Activated naive CD4-positive, alpha-beta T cell (primary cell): ENCODE measurements around the gene CHMP4A.
A peak's percentile ranks its signal among the peaks of the same experiment; 100 is the strongest.
"Not testable (repeated sequence)": the region's sequence is repeated elsewhere in the genome, so short reads cannot be mapped to it uniquely, and the experiment has no call there.

ENCODE experiments used
- DNase-seq, 4 experiments: peaks; one replicate each; lab custom pipeline; 2025; lab: John Stamatoyannopoulos, UW

Gene CHMP4A

GRCh38 chr14:24247422-24247821, 34.1 kb upstream of the CHMP4A start:
- no peak for DNase-seq

DNA sequence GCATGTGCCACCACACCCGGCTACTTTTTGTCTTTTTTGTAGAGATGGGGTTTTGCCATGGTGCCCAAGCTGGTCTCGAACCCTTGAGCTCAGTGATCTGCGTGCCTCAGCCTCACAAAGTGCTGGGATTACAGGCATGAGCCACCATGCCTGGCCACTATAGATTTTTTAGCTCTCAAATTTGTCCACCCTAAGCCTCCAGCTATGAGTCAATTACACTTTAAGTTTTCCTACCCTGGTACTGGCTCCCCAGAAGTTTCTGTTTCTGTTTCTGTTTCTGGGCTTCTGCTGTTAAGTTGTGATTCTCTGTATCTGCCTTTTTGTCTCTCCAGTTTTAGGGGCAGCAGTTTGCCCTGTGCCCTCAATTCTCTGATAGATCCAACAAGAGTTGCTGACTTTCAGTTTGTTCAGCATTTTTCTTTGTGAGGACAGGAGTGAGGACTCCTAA, 33.5 kb upstream of the CHMP4A start:
- DNase-seq: no peak

- not testable (repeated sequence) for DNase-seq
Measured at GRCh38 chr14:24245350-24245749, 32.1 kb upstream of the CHMP4A start.

- DNase-seq: no peak
Measured at GRCh38 chr14:24243336-24243836, 30.1 kb upstream of the CHMP4A start.

DNA sequence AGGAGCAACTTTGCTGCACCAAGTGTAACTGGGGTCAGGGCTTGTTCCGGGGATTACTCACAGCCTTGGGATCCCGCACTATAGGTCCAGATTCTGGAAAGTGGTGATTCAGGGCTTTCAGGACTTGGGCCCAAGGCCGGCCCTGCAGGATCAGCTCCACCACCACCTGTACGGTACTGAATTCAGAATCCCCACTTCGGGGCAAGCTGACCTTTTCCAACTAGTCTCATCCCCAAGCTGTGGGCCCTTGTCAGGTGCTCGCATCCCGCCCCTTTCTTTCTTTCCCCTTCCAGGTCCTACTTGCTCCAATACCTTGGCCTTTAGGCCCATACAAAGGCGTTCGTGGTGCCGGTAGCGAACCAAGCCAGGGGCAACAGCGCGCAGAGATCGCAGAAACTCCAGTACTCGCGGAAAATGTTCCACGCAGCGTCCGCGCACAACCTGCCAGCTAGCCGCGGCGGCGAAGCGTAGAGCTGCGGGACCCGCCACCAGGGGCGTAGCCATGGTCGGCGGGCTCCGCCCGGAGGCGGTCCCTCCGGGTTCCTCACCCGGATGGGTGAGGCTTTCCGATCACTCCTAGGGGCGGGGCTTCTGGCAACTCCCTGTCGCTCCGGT, 28.6 kb upstream of the CHMP4A start:
- peak; percentile 92 to 97 (median 93) for DNase-seq

GRCh38 chr14:24240110-24240918, 27.0 kb upstream of the CHMP4A start:
- no peak for DNase-seq

DNA sequence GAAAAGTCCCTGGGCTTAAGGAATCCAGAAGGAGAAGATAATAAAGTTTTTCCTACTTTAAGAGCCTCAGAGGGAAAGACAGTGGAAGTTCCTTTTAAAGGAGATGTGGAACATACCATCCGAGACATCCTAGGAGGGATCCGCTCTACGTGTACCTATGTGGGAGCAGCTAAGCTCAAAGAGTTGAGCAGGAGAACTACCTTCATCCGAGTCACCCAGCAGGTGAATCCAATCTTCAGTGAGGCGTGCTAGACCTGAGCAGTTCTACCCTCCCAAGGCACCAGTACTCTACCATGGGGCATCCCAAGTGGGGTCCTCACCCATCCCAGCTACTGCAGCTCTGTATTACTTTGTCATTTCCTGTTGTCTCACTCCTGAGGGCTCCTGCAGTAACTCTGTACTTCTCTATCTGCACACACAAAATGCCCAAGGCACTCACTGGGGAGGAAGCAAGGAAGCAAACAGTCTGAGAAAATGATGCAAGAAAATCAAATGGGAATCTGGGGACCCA, 25.3 kb upstream of the CHMP4A start:
- DNase-seq: no peak

GRCh38 chr14:24238123-24238522, 24.8 kb upstream of the CHMP4A start:
- no peak for DNase-seq

DNA sequence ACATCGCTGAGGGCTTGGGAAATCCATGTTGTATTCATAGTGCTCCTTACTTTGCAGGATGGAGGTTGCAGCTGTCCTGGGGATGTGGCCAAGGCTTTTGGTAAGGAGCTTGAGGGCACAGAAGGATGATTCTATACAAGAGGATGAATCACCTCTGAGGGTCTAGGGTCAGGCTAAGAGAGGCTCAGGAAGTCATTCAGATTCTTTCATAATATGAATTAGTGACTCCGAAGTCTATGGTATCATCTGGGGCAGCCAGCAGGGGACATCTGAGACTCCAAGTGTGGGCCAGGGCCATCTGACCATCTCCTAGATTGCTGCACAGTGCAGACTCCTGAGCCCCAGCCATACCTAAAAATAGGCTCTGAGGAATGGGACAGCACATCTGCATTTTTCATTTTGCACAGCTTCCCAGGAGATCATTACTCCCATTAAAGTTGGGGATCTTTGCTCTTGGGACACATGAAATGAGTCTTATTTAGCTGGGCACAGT, 24.2 kb upstream of the CHMP4A start:
- DNase-seq: no peak

GRCh38 chr14:24236689-24237462, 23.6 kb upstream of the CHMP4A start:
- no peak for DNase-seq

GRCh38 chr14:24235804-24236688, 22.8 kb upstream of the CHMP4A start:
- no peak for DNase-seq

DNA sequence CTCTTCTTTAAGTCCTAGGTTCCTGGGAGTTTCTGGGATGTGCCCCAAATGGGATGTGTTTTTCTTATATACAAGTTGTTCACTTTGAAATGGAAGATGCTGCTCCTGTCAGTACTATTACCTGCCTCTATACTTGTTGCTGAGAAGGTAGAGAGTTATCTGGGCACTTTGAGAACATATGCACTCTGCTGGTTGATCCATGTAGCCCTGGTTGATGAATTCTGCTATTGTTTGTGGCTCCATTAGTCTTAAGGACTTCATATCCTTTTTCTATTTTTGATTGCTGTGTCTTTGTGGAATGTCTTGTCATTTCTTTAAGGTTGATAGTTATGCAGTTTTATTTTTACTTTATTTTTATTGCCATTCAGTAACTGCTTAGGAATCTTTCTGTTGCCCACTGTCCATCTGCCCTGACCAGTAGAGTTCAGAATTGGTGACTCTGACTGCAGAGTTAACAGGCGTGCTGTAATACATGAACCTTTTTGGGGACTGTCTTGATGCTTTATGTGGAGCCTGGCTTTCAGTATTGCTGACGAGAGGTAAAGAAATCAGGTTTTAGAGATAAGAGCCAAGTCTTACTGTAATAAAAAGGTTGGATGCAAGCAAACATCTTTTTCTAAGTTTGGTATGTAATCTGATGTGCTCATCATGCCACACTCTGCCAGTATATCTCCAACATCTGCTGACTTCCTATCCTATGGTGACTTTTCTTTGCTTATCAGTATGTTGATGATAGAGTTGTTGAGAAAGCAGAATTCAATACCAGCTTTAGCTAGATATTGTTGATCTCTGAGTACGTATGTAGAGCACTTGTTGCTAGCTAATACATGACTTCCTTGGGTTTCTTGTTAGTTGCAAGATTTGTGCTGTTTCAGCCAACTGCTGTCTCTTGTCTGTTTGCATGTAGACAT, 21.1 kb upstream of the CHMP4A start:
- DNase-seq: no peak

DNA sequence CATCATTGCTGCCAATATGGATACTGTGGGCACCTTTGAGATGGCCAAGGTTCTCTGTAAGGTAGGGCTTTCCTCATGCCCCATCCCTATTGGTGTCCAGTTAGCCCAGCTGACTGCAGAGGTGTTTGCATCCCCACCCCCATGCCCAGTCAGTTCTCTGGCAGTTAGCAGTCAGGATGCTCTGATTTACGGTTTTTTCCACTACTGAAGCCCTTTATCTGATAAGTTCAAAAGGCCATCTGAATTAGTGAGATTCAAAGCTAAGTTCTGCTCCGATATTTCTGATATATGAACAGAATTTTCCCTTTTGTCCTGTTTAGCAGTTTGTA, 20.2 kb upstream of the CHMP4A start:
- DNase-seq: no peak

GRCh38 chr14:24232645-24233537, 19.6 kb upstream of the CHMP4A start, which contains the start of gene GMPR2:
GMPR2 (plus strand) TSS chr14:24232929; CDS start chr14:24233254, 325 bp downstream.
- DNase-seq: peak in 1 of 4 experiments; percentile 26

DNA sequence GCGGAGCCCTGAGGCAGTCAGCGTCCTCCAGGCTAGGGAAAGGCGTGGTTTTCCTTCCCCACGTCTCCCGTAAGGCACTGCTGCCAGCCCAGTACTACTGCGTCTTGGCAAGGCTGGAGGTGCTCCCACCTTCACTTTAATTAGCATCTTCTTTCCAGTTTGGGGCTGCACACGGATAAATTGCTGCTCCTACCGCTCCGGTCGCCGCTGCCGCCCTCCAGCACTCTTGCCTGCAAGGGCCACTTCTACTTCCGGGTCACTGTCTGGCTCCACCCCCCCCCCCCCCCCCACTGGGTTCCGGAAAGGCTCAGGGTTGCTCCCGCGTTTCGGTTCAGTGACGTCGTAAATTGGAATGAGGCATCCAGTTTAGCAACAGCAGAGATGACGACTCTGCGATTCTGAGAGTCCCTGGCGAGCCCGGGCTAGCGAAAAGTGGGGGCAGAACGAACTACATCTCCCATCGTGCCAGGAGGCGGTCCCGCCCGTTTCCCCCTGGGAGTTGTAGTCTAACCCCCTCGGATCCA, 18.9 kb upstream of the CHMP4A start, which contains the start of gene NEDD8:
NEDD8 (minus strand) TSS at position 247 of the 524 bp plus-strand sequence; CDS start at position 147, 100 bp downstream.
- DNase-seq: peak; percentile 76 to 94 (median 79)

DNA sequence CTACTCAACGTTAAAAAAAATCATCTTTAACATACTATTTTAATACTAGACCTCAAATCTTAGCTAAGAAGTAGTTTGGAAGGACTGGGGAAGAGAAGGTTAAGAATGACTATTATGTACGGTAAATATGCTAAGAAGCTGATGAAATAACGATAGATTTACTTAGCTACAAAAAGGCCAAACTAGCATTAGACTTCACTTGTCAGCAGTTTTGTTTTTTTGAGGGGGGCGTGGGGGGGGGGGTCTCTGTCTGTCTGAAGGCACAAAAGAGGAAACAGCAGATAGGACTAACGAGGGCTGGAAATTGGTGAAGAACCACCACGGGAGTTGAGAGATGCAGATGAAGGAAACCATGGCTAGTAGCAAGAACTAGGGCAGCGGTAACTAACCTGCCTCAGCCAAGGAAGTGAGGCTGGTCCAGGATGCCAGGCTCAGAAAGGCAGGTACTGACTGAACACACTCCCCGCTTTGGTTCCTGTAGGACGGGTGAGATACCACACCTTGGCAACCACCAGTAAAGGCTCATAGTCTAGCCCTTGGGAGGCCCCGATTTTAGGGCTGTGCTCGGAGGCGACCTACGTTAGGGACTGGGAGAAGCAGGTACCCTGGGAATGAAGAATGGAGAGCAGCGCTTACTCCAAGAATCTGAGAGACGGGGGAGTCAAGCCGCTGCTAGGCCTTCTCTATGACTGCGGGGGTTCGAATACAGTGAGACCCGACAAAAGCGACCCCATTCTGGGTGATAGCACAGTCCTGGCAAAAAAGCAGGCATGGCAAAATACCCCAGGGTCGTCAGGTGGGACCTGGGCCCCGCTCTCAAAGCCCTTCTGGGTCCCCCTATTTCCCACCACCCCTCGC, 18.2 kb upstream of the CHMP4A start:
- no peak for DNase-seq

DNA sequence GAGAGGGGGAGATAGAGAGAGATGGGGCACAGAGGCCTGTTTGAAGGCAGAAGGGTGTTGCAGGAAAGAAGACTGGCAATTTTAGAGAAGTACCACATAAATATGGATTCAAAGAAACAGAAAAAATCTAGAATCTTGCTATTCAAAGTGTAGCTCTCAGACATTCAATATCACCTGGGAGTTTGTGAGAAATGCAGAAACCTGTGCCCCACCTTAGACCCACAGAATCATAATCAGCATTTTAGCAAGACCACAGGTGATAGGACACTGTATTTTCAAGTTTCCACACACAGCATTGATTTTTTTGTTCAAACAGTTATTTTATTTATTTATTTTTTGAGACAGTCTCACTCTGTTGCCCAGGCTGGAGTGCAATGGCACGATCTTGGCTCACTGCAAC, 15.6 kb upstream of the CHMP4A start:
- DNase-seq: no peak

- DNase-seq: no peak
Measured at GRCh38 chr14:24226473-24226872, 13.2 kb upstream of the CHMP4A start.
